HG03064 (cell line): ENCODE data around the gene CASK.
"Not testable (repeated sequence)": the region's sequence is repeated elsewhere in the genome, so short reads cannot be mapped to it uniquely, and the experiment has no call there.

ENCODE experiments used
- ATAC-seq: cut with Tn5 transposase; IDR thresholded peaks from one replicate; pipeline ENCODE4 v1.9.1; 2021; ENCODE audit warnings: low read depth; ENCODE audit not compliant: unreplicated experiment

The CASK gene

GRCh38 chrX:41705680-41706374, 217.5 kb downstream of the CASK start:
- ATAC-seq, result peak; percentile 74

GRCh38 chrX:41705042-41705441, 218.3 kb downstream of the CASK start:
- ATAC-seq, result no peak

- ATAC-seq, result no peak
Measured at GRCh38 chrX:41703574-41704029, 219.8 kb downstream of the CASK start.

- no peak for ATAC-seq
Measured at GRCh38 chrX:41695426-41695825, 227.9 kb downstream of the CASK start.

- no peak for ATAC-seq
Measured at GRCh38 chrX:41693024-41693423, 230.3 kb downstream of the CASK start.

- ATAC-seq, result no peak
Measured at GRCh38 chrX:41692162-41692749, 231.1 kb downstream of the CASK start.

GRCh38 chrX:41689711-41690110, 233.6 kb downstream of the CASK start:
- no peak for ATAC-seq

GRCh38 chrX:41688835-41689234, 234.5 kb downstream of the CASK start, which contains the start of gene GPR34:
Gene GPR34, plus strand, starts transcription at chrX:41688973. Its CDS starts 6,661 bp downstream, at chrX:41695634.
- no peak for ATAC-seq

- no peak for ATAC-seq
Measured at GRCh38 chrX:41688156-41688555, 235.2 kb downstream of the CASK start.

- ATAC-seq, result no peak
Measured at GRCh38 chrX:41686788-41687187, 236.6 kb downstream of the CASK start.

- no peak for ATAC-seq
Measured at GRCh38 chrX:41684940-41685339, 238.4 kb downstream of the CASK start.

GRCh38 chrX:41684138-41684537, 239.2 kb downstream of the CASK start:
- no peak for ATAC-seq

GRCh38 chrX:41677183-41678060, 245.9 kb downstream of the CASK start:
- ATAC-seq, result no peak

- ATAC-seq, result not testable (repeated sequence)
Measured at GRCh38 chrX:41676361-41676760, 247.0 kb downstream of the CASK start.

GRCh38 chrX:41672643-41673042, 250.7 kb downstream of the CASK start:
- no peak for ATAC-seq

- no peak for ATAC-seq
Measured at GRCh38 chrX:41671082-41671481, 252.3 kb downstream of the CASK start.

- no peak for ATAC-seq
Measured at GRCh38 chrX:41670112-41670511, 253.2 kb downstream of the CASK start.

GRCh38 chrX:41667631-41668030, 255.7 kb downstream of the CASK start:
- no peak for ATAC-seq

- no peak for ATAC-seq
Measured at GRCh38 chrX:41666251-41666650, 257.1 kb downstream of the CASK start.

GRCh38 chrX:41665686-41666085, 257.7 kb downstream of the CASK start:
- ATAC-seq, result no peak

- ATAC-seq, result no peak
Measured at GRCh38 chrX:41664908-41665307, 258.4 kb downstream of the CASK start.
